KMS-11 (cell line): ENCODE data around the gene CCDC121.
A peak's percentile ranks its signal among the peaks of the same experiment; 100 is the strongest.

Source experiments
- H2AFZ ChIP-seq: fragments of 200-600 bp; sonication (generic); 2 replicates; pipeline ENCODE4 v1.6.1; 2016; ENCODE audit warnings: antibody characterized with exemption, mixed run types, low read depth
- H3K27ac ChIP-seq: fragments of 200-600 bp; sonication (generic); 2 replicates; pipeline ENCODE4 v1.6.1; 2016; ENCODE audit warnings: mild to moderate bottlenecking, mixed run types
- H3K27me3 ChIP-seq: fragments of 200-600 bp; sonication (generic); 2 replicates; pipeline ENCODE4 v1.6.1; 2017; ENCODE audit warnings: mild to moderate bottlenecking, low read depth, mixed run types, moderate library complexity; ENCODE audit not compliant: insufficient read depth
- H3K36me3 ChIP-seq: fragments of 200-600 bp; sonication (generic); 2 replicates; pipeline ENCODE4 v1.6.1; 2017; ENCODE audit warnings: mild to moderate bottlenecking, mixed run types; ENCODE audit not compliant: insufficient read depth
- H3K4me1 ChIP-seq: fragments of 200-600 bp; sonication (generic); 2 replicates; pipeline ENCODE4 v1.6.1; 2016; ENCODE audit warnings: mild to moderate bottlenecking, low read depth, mixed run types; ENCODE audit not compliant: poor library complexity, severe bottlenecking
- H3K4me2 ChIP-seq: fragments of 200-600 bp; sonication (generic); 2 replicates; pipeline ENCODE4 v1.7.0; 2016; ENCODE audit warnings: mild to moderate bottlenecking, mixed run types
- H3K4me3 ChIP-seq: fragments of 200-600 bp; sonication (generic); IDR thresholded peaks from 2 replicates; pipeline ENCODE4 v1.6.1; 2017; ENCODE audit warnings: low read depth, low read length, mixed read lengths; ENCODE audit not compliant: insufficient read depth
- H3K79me2 ChIP-seq: fragments of 200-600 bp; sonication (generic); 2 replicates; pipeline ENCODE4 v1.6.1; 2016; ENCODE audit warnings: low read depth, mixed run types; ENCODE audit not compliant: insufficient read depth
- H3K9ac ChIP-seq: fragments of 200-600 bp; sonication (generic); 2 replicates; pipeline ENCODE4 v1.6.1; 2016; ENCODE audit warnings: mild to moderate bottlenecking, mixed run types
- H4K20me1 ChIP-seq: fragments of 200-600 bp; sonication (generic); 2 replicates; pipeline ENCODE4 v1.6.1; 2016; ENCODE audit warnings: mild to moderate bottlenecking, mixed run types; ENCODE audit not compliant: insufficient read depth
- TF ChIP-seq, protein P1 (sequence below): fragments of 200-600 bp; sonication (generic); conservative IDR thresholded peaks from 2 replicates; pipeline ENCODE4 v1.6.1; 2017; ENCODE audit warnings: low read depth, mild to moderate bottlenecking, antibody characterized with exemption, low read length, moderate library complexity, mixed read lengths

The CCDC121 gene, protein sequence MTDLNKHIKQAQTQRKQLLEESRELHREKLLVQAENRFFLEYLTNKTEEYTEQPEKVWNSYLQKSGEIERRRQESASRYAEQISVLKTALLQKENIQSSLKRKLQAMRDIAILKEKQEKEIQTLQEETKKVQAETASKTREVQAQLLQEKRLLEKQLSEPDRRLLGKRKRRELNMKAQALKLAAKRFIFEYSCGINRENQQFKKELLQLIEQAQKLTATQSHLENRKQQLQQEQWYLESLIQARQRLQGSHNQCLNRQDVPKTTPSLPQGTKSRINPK

DNA sequence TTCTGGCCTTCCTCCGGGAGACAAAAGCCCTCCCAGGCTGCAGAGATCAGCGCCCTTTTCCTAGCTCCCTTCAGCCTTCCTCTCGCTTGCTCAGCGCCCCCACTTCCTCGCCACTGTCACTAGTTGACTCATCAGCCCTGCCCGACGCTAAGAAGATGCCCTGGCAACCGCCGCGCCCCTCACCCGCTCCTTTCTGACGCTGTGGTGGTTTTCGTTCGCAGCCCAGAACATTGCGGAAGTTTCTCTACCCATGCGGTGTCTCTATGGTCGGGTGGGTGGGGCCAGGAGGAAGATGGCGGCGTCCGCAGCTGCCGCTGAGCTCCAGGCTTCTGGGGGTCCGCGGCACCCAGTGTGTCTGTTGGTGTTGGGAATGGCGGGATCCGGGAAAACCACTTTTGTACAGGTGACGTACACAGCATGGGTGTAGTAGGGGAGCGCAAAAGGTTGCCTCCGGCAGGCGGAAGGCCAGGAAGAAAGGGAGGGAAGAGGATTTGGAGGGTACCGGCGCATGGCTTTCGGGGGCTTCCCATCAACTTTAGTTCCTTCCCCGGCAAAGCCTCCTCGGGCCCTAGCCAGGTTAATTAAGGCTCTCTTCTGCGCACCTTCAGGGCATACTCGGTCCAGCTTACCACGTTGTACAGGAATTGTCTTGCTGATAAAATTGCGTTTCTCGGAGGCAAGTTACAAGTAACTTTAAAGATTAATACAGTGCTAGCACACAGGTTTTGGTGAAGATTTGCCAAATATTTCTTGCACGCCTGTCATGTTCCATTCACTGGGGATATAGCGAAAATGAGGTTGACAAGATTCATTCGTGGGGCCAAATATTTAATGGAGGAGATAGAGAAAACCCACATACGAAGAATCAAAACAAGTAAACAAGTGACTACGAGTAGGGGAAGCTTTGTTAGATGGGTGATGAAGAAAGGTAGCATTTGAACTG lies at the start of gene CCDC121, which contains the start of gene GPN1:
TSS of gene CCDC121 (minus strand) at position 246 of the 943 bp plus-strand sequence. CDS start 1,213 bp downstream, outside the sequence.
TSS of gene GPN1 (plus strand) at position 284 of the 943 bp plus-strand sequence. CDS start at position 293, 9 bp downstream.
- Histone ChIP-seq H3K79me2 (peaks cover 13% of the 10 kb centered on the region; the same call in 1 of the 2 replicates), H3K4me1 (peaks cover 19% of the 10 kb centered on the region), H3K36me3 (no peaks in the 10 kb centered on the region), H3K4me3 (peak within 1 kb of the TSS; percentile 88), H4K20me1 (no peaks in the 10 kb centered on the region), H2AFZ (peak within 1 kb of the TSS; percentile 77), H3K27me3 (no peaks in the 10 kb centered on the region), H3K9ac (peak within 1 kb of the TSS; percentile 89), H3K4me2 (peak within 1 kb of the TSS; percentile 97), H3K27ac (peak within 1 kb of the TSS; percentile 58)
- TF ChIP-seq, protein P1, sequence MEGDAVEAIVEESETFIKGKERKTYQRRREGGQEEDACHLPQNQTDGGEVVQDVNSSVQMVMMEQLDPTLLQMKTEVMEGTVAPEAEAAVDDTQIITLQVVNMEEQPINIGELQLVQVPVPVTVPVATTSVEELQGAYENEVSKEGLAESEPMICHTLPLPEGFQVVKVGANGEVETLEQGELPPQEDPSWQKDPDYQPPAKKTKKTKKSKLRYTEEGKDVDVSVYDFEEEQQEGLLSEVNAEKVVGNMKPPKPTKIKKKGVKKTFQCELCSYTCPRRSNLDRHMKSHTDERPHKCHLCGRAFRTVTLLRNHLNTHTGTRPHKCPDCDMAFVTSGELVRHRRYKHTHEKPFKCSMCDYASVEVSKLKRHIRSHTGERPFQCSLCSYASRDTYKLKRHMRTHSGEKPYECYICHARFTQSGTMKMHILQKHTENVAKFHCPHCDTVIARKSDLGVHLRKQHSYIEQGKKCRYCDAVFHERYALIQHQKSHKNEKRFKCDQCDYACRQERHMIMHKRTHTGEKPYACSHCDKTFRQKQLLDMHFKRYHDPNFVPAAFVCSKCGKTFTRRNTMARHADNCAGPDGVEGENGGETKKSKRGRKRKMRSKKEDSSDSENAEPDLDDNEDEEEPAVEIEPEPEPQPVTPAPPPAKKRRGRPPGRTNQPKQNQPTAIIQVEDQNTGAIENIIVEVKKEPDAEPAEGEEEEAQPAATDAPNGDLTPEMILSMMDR = no peak

- Histone ChIP-seq H3K4me2 (no peak overlapping the region), H3K4me1 (no peaks in the 10 kb centered on the region), H3K4me3 (no peak overlapping the region), H3K27me3 (no peaks in the 10 kb centered on the region), H2AFZ (no peak overlapping the region), H3K36me3 (peaks cover 8% of the 10 kb centered on the region), H3K79me2 (no peaks in the 10 kb centered on the region), H3K9ac (no peak overlapping the region), H3K27ac (no peak overlapping the region), H4K20me1 (no peaks in the 10 kb centered on the region)
- TF ChIP-seq, protein P1 = no peak
Measured at GRCh38 chr2:27672723-27673486, 44.1 kb upstream of the CCDC121 start.

DNA sequence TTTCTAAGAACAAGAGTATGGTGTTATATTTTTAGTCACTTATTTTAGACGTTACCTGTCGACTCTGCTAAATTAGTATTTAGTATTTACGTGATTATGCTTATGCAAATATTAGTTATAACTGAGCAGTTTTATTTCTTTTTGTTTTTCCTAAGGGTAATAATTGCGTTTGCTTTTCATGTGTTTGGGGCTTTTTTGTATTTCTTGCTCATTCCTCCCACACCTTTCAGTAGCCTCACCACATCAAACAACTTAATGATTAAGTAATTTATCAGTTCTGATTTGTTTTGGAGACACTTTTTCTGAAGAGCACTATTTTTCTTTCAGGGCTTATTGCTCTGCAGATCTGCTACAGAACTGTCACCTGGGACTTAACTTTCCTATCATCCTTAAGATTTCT lies 42.4 kb upstream of the CCDC121 start:
- Histone ChIP-seq H3K4me1 (no peaks in the 10 kb centered on the region), H3K36me3 (no peaks in the 10 kb centered on the region)

DNA sequence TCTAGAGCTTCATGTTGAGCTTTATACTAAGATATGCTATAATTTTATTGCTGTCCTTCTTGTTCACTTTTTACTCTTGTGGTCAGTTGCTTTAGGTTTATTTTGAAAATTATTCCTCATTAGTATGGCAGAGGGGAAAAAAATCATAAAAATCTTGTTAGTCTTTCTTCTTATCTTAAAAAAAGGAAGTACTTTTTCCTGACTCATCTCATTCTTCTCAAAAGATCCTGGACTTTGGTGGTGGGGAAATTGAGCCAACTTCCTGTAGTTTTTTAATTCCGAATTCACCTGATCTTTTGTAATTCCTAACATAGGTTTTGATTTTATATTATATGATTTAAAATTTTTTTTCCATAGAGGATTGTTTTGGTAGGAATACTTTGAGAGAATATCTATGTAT lies 38.6 kb upstream of the CCDC121 start:
- no peak overlapping the region for H3K27ac ChIP-seq
- H3K36me3 ChIP-seq = no peaks in the 10 kb centered on the region
- no peaks in the 10 kb centered on the region for H3K27me3 ChIP-seq
- H3K4me3 ChIP-seq = no peak overlapping the region
- TF ChIP-seq, protein P1 = no peak
- H3K4me2 ChIP-seq = no peak overlapping the region
- no peaks in the 10 kb centered on the region for H4K20me1 ChIP-seq
- H3K79me2 ChIP-seq = peaks cover 25% of the 10 kb centered on the region
- H2AFZ ChIP-seq = no peak overlapping the region
- no peak overlapping the region for H3K9ac ChIP-seq
- H3K4me1 ChIP-seq = peaks cover 20% of the 10 kb centered on the region

More for the DNA sequence above, 42.4 kb upstream of the CCDC121 start:
- Histone ChIP-seq H3K4me2 (no peak overlapping the region), H2AFZ (no peak overlapping the region), H4K20me1 (no peaks in the 10 kb centered on the region), H3K79me2 (no peaks in the 10 kb centered on the region), H3K9ac (no peak overlapping the region), H3K27ac (no peak overlapping the region), H3K4me3 (no peak overlapping the region), H3K27me3 (no peaks in the 10 kb centered on the region)
- TF ChIP-seq, protein P1 = no peak
